BE2C (cell line): Measurements from ENCODE around the gene MDFIC.

Experiments used
- DNase-seq: peaks from one replicate; pipeline ENCODE4 v3.0.0-alpha.2; 2020
- H3K27me3 ChIP-seq: fragments of 250-450 bp; sonication (Bioruptor Pico); 2 replicates; pipeline ENCODE4 v1.5.1; 2020; ENCODE audit warnings: mild to moderate bottlenecking
- H3K36me3 ChIP-seq: fragments of 250-450 bp; sonication (Bioruptor Pico); 2 replicates; pipeline ENCODE4 v1.5.1; 2020; ENCODE audit warnings: mild to moderate bottlenecking
- H3K4me1 ChIP-seq: fragments of 250-450 bp; sonication (Bioruptor Pico); 2 replicates; pipeline ENCODE4 v1.5.1; 2020
- H3K4me3 ChIP-seq: 2 replicates; pipeline ENCODE4 v1.5.1; 2011; ENCODE audit warnings: low read depth, low read length
- H3K9me3 ChIP-seq: fragments of 250-450 bp; sonication (Bioruptor Pico); 2 replicates; pipeline ENCODE4 v1.5.1; 2020
- CTCF ChIP-seq: IDR thresholded peaks from 2 replicates; pipeline ENCODE4 v1.5.1; 2012; ENCODE audit warnings: mild to moderate bottlenecking, low read depth, low read length

The MDFIC gene

GRCh38 chr7:114966156-114966555 lies 44.3 kb downstream of the MDFIC start:
- no peaks in the 10 kb centered on the region for H3K4me1 ChIP-seq
- H3K9me3 ChIP-seq, result no peaks in the 10 kb centered on the region
- TF ChIP-seq CTCF, result no peak
- H3K36me3 ChIP-seq, result no peaks in the 10 kb centered on the region
- no peak overlapping the region for H3K4me3 ChIP-seq
- no peak for DNase-seq
- H3K27me3 ChIP-seq, result no peaks in the 10 kb centered on the region

- no peak for DNase-seq
- Histone ChIP-seq H3K4me1 (no peaks in the 10 kb centered on the region), H3K4me3 (no peak overlapping the region), H3K36me3 (no peaks in the 10 kb centered on the region), H3K27me3 (no peaks in the 10 kb centered on the region), H3K9me3 (no peaks in the 10 kb centered on the region)
- no peak for TF ChIP-seq CTCF
These were observed 47.2 kb downstream of the MDFIC start for GRCh38 chr7:114969096-114969495.

GRCh38 chr7:114970308-114970707 lies 48.4 kb downstream of the MDFIC start:
- no peak overlapping the region for H3K4me3 ChIP-seq
- no peak for TF ChIP-seq CTCF
- H3K9me3 ChIP-seq, result no peaks in the 10 kb centered on the region
- H3K36me3 ChIP-seq, result no peaks in the 10 kb centered on the region
- no peak for DNase-seq
- H3K4me1 ChIP-seq, result no peaks in the 10 kb centered on the region
- no peaks in the 10 kb centered on the region for H3K27me3 ChIP-seq

GRCh38 chr7:114970732-114971131 lies 48.8 kb downstream of the MDFIC start:
- Histone ChIP-seq H3K4me1 (no peaks in the 10 kb centered on the region), H3K4me3 (no peak overlapping the region), H3K27me3 (no peaks in the 10 kb centered on the region), H3K9me3 (no peaks in the 10 kb centered on the region), H3K36me3 (no peaks in the 10 kb centered on the region)
- no peak for TF ChIP-seq CTCF
- DNase-seq, result no peak

GRCh38 chr7:114972567-114972966 lies 50.7 kb downstream of the MDFIC start:
- no peaks in the 10 kb centered on the region for H3K36me3 ChIP-seq
- H3K27me3 ChIP-seq, result no peaks in the 10 kb centered on the region
- DNase-seq, result no peak
- TF ChIP-seq CTCF, result no peak
- H3K4me1 ChIP-seq, result no peaks in the 10 kb centered on the region
- H3K9me3 ChIP-seq, result no peaks in the 10 kb centered on the region
- H3K4me3 ChIP-seq, result no peak overlapping the region

- no peaks in the 10 kb centered on the region for H3K36me3 ChIP-seq
- no peak for DNase-seq
- H3K27me3 ChIP-seq, result no peaks in the 10 kb centered on the region
- no peak overlapping the region for H3K4me3 ChIP-seq
- no peaks in the 10 kb centered on the region for H3K9me3 ChIP-seq
- no peaks in the 10 kb centered on the region for H3K4me1 ChIP-seq
- TF ChIP-seq CTCF, result no peak
These were observed 51.3 kb downstream of the MDFIC start for GRCh38 chr7:114973147-114973546.
